Testis (tissue), 2 donors: ENCODE data around the gene COL17A1.

Experiments used
- POLR2A ChIP-seq: fragments of 450-650 bp; IDR thresholded peaks from one replicate; pipeline ENCODE4 v1.6.1; 2017; ENCODE audit warnings: antibody characterized with exemption, mild to moderate bottlenecking, moderate library complexity
- TF ChIP-seq, protein P1 (sequence below), 3 experiments: fragments of 450-650 bp in 2 of 3; fragments of 200-600 bp in 1 of 3; sonication (generic) in 1 of 3; IDR thresholded peaks; one replicate each; pipeline ENCODE4 v1.5.1; 2016 to 2019; ENCODE audit warnings: antibody characterized with exemption in 3 of 3, mild to moderate bottlenecking in 2 of 3, moderate library complexity in 1 of 3

DNA sequence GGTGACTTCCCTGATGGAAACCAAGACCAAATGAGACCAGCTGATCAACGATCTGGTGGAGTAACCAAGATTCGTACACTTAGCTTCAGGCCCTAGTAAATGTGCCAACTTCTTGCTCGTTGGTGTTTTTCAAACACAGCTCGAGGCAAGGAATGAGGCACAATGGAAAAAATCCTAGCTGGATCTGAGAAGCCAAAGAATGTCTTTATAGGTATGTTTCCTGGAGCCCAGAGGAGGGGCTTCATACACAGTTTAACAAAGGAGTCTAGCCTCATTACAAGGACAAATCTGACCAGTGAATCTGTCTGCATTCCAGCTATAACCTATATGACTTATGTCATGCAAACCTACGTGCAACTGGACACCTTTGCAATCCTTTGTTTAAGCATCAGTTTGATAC lies 3.7 kb downstream of the COL17A1 start:
- TF ChIP-seq, protein P1, sequence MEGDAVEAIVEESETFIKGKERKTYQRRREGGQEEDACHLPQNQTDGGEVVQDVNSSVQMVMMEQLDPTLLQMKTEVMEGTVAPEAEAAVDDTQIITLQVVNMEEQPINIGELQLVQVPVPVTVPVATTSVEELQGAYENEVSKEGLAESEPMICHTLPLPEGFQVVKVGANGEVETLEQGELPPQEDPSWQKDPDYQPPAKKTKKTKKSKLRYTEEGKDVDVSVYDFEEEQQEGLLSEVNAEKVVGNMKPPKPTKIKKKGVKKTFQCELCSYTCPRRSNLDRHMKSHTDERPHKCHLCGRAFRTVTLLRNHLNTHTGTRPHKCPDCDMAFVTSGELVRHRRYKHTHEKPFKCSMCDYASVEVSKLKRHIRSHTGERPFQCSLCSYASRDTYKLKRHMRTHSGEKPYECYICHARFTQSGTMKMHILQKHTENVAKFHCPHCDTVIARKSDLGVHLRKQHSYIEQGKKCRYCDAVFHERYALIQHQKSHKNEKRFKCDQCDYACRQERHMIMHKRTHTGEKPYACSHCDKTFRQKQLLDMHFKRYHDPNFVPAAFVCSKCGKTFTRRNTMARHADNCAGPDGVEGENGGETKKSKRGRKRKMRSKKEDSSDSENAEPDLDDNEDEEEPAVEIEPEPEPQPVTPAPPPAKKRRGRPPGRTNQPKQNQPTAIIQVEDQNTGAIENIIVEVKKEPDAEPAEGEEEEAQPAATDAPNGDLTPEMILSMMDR (IDR thresholded peaks at IDR 0.05) = no peak
- no peak for TF ChIP-seq POLR2A
